Suppressor macrophage treated with lipopolysaccharide for 1 hour (primary cell): Measurements from ENCODE around the gene DYNLT2B.
"Not testable (repeated sequence)": the region's sequence is repeated elsewhere in the genome, so short reads cannot be mapped to it uniquely, and the experiment has no call there.

Experiments used
- DNase-seq, 3 donors: peaks; one replicate each; pipeline ENCODE4 v3.0.0-alpha.2; 2020 to 2022

The DYNLT2B gene

DNA sequence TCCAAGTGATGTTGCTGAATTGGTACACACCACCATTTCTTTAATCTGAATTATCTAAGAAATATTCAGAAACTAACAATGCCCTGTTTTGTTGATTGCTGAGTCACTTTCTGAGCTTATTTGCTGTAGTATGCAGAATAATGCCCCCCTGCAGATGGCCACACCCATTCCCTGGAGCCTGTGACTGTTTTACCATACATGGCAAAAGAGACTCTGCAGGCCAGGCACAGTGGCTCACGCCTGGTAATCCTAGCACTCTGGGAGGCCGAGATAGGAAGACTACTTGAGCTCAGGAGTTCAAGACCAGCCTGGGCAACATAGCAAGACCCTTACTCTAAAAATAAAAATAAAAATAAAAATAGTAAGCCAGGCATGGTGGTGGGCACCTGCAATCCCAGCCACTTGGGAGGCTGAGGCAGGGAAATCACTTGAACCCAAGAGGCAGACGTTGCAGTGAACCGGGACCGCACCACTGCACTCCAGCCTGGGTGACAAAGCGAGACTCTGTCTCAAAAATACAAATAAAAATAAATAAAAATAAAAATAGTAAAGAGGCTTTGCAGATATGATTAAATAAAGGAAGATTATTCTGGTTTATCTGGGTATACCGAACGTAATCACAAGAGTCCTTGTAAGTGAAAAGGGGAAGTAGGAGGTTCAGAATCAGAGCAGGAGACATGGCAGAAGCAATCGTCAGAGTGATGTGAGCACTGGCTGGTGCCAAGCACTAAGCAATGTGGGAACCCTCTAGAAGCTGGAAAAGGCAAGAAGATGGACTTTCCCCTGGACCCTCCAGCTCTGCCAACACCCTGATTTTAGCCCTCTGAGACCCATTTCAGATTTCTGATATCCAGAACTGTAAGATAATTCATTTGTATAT, 49.5 kb downstream of the DYNLT2B start:
- peak; percentile 59 to 69 (median 62) for DNase-seq

DNA sequence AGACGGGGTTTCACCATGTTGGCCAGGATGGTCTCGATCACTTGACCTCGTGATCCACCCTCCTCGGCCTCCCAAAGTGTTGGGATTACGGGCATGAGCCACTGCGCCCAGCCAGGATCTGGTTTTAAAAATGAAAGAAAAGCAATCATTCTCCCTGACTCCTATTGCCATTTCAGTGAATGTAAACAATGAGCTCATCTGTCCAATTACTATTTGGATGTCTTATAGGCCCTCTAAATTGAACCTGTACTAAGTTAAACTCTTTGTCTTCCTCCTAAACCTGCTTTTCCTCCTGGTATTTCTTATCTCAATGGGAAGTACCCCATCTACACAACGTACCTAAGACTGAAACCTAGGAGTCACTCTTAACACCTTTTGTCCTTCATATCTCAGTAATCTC, 54.2 kb downstream of the DYNLT2B start:
- no peak for DNase-seq

DNA sequence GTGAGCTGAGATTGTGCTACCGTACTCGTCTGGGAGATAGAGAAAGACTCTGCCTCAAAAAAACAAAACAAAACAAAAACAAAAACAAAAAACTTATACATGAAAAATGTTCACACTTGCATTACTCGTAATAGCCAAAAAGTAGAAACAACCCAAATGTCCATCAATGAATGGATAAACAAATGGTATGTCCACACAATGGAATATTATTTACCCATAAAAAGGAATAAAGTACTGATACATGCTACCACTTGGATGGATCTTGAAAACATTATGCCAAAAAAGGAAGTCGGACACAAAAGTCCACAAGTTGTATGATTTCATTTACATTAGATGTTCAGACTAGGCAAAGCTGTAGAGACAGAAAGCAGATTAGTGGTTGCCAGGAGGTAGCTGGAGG, 57.3 kb downstream of the DYNLT2B start:
- DNase-seq: no peak

DNA sequence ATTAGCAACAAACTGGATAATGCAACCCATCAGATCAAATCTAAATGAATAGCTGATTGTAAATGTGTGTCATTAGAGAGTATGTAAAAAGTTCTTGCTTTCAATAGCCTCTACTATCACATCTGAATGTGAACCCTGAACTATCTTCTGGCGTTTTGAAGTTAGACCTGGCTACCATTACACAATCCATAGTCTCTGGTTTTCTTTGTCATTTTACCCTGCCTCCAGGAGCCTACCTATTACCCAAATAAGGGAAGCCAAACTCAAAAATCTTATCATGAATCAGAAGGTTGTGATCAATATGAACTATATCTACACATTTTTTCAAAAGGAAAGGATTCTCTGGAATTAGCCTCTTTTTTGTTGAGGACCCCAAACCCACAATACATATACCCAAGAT, 62.3 kb downstream of the DYNLT2B start:
- peak in 1 of 3 donors; percentile 5 for DNase-seq

- DNase-seq: peak in 1 of 3 donors; percentile 17
Observed at GRCh38 chr3:196254376-196255283, 63.4 kb downstream of the DYNLT2B start.

GRCh38 chr3:196251918-196252317, 66.1 kb downstream of the DYNLT2B start:
- no peak for DNase-seq

GRCh38 chr3:196246612-196247308, 71.3 kb downstream of the DYNLT2B start:
- DNase-seq: peak; percentile 17 to 55 (median 25)

DNA sequence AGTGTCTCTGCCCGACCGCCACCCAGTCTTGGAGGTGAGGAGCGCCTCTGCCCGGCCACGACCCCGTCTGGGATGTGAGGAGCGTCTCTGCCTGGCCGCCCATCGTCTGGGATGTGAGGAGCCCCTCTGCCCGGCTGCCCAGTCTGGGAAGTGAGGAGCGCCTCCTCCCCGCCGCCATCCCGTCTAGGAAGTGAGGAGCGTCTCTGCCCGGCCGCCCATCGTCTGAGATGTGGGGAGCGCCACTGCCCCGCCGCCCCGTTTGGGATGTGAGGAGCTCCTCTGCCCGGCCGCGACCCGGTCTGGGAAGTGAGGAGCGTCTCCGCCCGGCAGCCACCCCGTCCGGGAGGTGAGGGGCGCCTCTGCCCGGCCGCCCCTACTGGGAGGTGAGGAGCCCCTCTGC, 73.9 kb downstream of the DYNLT2B start:
- not testable (repeated sequence) for DNase-seq

- DNase-seq: no peak
Observed at GRCh38 chr3:196241704-196242103, 76.3 kb downstream of the DYNLT2B start.
